ENCODE measurements around the gene PRSS56.

DNA sequence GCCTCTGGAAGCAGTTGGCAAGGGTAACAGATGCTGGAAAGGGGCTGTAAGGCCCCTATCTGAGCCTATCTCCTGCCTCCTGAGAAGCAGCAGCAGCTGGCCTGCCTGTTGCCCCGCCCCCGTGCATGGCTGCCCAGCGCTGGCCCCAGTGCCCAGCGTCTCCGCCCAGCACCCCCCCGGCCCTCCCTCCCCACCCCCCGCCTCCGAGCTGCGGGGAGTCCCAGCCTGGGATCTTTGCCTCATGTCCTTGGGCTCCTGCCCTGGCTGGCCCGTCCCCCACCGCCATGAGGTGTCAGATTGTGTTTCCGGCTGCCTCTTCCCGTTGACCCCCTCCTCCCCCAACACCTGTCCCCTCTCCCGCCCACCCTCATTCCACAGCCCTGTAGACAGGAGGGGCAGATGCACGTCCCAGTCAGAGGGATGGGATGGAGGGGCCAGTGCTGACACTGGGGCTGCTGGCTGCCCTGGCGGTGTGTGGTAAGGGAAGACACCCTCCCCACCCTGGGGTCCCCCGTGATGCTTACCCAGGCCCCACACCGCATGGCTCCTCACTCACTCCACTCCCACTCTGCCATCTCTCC lies 5.7 kb downstream of the PRSS56 start, which contains the start of gene CHRND:
- TF ChIP-seq, protein P1, sequence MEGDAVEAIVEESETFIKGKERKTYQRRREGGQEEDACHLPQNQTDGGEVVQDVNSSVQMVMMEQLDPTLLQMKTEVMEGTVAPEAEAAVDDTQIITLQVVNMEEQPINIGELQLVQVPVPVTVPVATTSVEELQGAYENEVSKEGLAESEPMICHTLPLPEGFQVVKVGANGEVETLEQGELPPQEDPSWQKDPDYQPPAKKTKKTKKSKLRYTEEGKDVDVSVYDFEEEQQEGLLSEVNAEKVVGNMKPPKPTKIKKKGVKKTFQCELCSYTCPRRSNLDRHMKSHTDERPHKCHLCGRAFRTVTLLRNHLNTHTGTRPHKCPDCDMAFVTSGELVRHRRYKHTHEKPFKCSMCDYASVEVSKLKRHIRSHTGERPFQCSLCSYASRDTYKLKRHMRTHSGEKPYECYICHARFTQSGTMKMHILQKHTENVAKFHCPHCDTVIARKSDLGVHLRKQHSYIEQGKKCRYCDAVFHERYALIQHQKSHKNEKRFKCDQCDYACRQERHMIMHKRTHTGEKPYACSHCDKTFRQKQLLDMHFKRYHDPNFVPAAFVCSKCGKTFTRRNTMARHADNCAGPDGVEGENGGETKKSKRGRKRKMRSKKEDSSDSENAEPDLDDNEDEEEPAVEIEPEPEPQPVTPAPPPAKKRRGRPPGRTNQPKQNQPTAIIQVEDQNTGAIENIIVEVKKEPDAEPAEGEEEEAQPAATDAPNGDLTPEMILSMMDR (conservative IDR thresholded peaks at IDR 0.05 in 1 of 2, IDR thresholded peaks at IDR 0.05 in 1 of 2; ENCODE audit: low read depth in 1 of 2, low read length in 2 of 2) = no peak
- TF ChIP-seq EZH2 (IDR thresholded peaks at IDR 0.05; ENCODE audit: low read length, missing control alignments) = no peak

All from fibroblast of lung (primary cell).